ENCODE measurements around the gene UQCRH. TPM values are rescaled to one million over a fixed set of nuclear protein-coding genes. Genes with fewer than 3 reads are reported as not detected.

Gene UQCRH
- total and polyA plus RNA-seq, 2 of the 8 experiments (the other 6 are each of a cell fraction or from before 2014, with no cell fraction given): 626 to 1,112 TPM

DNA sequence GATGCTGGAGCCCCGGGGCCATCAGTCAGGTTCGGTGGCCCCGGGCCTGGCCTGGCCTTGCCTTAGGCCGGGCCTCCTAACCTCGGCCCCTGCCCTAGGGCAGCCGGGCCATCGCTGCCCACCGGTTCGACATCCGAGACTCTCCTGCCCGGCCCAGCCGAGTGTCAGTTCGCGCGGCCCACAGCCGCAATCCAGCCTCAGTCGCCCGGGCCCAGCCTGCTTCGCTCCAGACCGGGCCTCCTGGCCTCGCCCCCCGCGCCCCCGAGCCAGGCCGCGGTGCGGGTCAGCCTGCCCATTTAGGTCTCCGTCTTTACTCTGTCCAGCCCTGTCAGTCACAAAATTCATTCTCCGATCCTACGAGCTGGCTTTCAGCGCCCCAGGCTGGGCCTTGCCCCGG is 859 bp upstream of the UQCRH start:
- DNase-seq (ENCODE audit: low read depth in 1 of 2, low spot score in 2 of 2) (no peak), FAIRE-seq (no peak)
- 2% methylated on average over 27 of the region's 32 CpGs; no CpG with 5 or more reads in 1 of the 2 experiments for WGBS, 2 experiments (ENCODE audit: extremely low coverage in 1 of 2, insufficient coverage in 1 of 2, insufficient read length in 1 of 2, insufficient replicate concordance in 2 of 2, low coverage in 1 of 2, low lambda C conversion rate in 2 of 2, missing lambda C conversion rate in 1 of 2)
- no peak overlapping the region for H2AK5ac ChIP-seq (ENCODE audit: low read depth, low read length)
- peak overlapping the region; percentile 84 to 97 (median 90) for H3K4me3 ChIP-seq (ENCODE audit: extremely low read depth in 1 of 4, insufficient read depth in 2 of 4, low read depth in 3 of 4, low read length in 4 of 4)
- ChIA-PET POLR2A (ENCODE audit: partially characterized antibody) (interaction anchor here (0.6 to 33.1 kb wide), 23 partner anchors 8 to 111 kb away, joined by 3 to 689 read pairs (median 8); partner anchors contain the start of genes NSUN4 and RAD54L), CTCF (ENCODE audit: partially characterized antibody) (interaction anchor here (1.3 to 2.3 kb wide), 4 partner anchors 15 to 48 kb away, joined by 3 to 21 read pairs (median 7); partner anchors contain the start of gene NSUN4)
- no peak overlapping the region for H2BK12ac ChIP-seq (ENCODE audit: low read depth, low read length)
- TF ChIP-seq CBX5 (IDR thresholded peaks at IDR 0.05; ENCODE audit: low read depth, low read length) (no peak), KDM4A (IDR thresholded peaks at IDR 0.05; ENCODE audit: low read depth, low read length, severe bottlenecking) (peak; percentile 54), POLR2A (IDR thresholded peaks at IDR 0.05; ENCODE audit: control extremely low read depth in 1 of 2, low read depth in 2 of 2, low read length in 2 of 2) (no peak), RNF2 (IDR thresholded peaks at IDR 0.05; ENCODE audit: borderline replicate concordance, low read depth, low read length, missing control alignments, poor library complexity, severe bottlenecking) (no peak), SIX5 (IDR thresholded peaks at IDR 0.05; ENCODE audit: low read depth, low read length) (no peak), CEBPB (IDR thresholded peaks at IDR 0.05; ENCODE audit: low read depth, low read length) (no peak)
- TF ChIP-seq, protein P1, sequence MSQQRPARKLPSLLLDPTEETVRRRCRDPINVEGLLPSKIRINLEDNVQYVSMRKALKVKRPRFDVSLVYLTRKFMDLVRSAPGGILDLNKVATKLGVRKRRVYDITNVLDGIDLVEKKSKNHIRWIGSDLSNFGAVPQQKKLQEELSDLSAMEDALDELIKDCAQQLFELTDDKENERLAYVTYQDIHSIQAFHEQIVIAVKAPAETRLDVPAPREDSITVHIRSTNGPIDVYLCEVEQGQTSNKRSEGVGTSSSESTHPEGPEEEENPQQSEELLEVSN (IDR thresholded peaks at IDR 0.05): no peak
- peak overlapping the region; percentile 73 for H3K4ac ChIP-seq (replicated peaks; ENCODE audit: insufficient read length, low read depth, low read length)
- peak overlapping the region; percentile 66 for H4K8ac ChIP-seq (ENCODE audit: extremely low read depth, insufficient read depth, low read length)
- H3K23me2 ChIP-seq (ENCODE audit: low read depth, low read length): peaks cover 8% of the 10 kb centered on the region; the same call in 1 of the 2 replicates
- H3K79me2 ChIP-seq (ENCODE audit: control insufficient read depth in 1 of 2, insufficient read depth in 2 of 2, low read length in 2 of 2): peaks cover 35 to 82% of the 10 kb centered on the region in 2 experiments
- H3K79me1 ChIP-seq (ENCODE audit: low read depth, low read length): no peaks in the 10 kb centered on the region
- peaks cover 5 to 17% (median 12%) of the 10 kb centered on the region in 4 experiments for H3K4me1 ChIP-seq (replicated peaks in 1 of 4; ENCODE audit: control insufficient read depth in 3 of 4, insufficient read depth in 4 of 4, low read length in 3 of 4)
- H3K14ac ChIP-seq (ENCODE audit: insufficient read length): no peak overlapping the region
- peak overlapping the region; percentile 76 for H4K5ac ChIP-seq (ENCODE audit: insufficient read length, low read depth, low read length)
- peak overlapping the region; percentile 24 to 87 (median 80); a peak in 6 of 7 replicates for H3K9ac ChIP-seq (replicated peaks in 1 of 4; ENCODE audit: extremely low read depth in 1 of 4, low read depth in 3 of 4, low read length in 3 of 4)
- peak overlapping the region; percentile 71; the same call in 1 of the 2 replicates for H2BK5ac ChIP-seq (ENCODE audit: low read depth, low read length)
- H2BK20ac ChIP-seq (ENCODE audit: low read length): no peak overlapping the region
- peak overlapping the region; percentile 80 to 91 for H3K4me2 ChIP-seq (ENCODE audit: insufficient read depth in 1 of 2, low read depth in 2 of 2, low read length in 2 of 2)
- H3K23ac ChIP-seq (ENCODE audit: insufficient read length): no peak overlapping the region
- peak overlapping the region; percentile 42 for H3K56ac ChIP-seq (replicated peaks; ENCODE audit: insufficient read length, low read depth, low read length)
- no peak overlapping the region for H2BK15ac ChIP-seq (ENCODE audit: low read length)
- H3K18ac ChIP-seq (ENCODE audit: extremely low read depth, low read length): 0 out of 2 replicates have a peak overlapping the region, but pooled peaks have one; percentile 43
- H2AFZ ChIP-seq (ENCODE audit: low read length): no peak overlapping the region
- H3K27me3 ChIP-seq (replicated peaks in 1 of 4; ENCODE audit: control insufficient read depth in 3 of 4, extremely low read depth in 1 of 4, insufficient read depth in 3 of 4, low read length in 3 of 4): no peaks in the 10 kb centered on the region
- H4K20me1 ChIP-seq (replicated peaks in 1 of 2; ENCODE audit: control insufficient read depth in 1 of 2, insufficient read depth in 2 of 2, low read length in 2 of 2): peaks cover 3 to 6% of the 10 kb centered on the region in 2 experiments
- H3K36me3 ChIP-seq (ENCODE audit: control insufficient read depth in 2 of 4, insufficient read depth in 4 of 4, low read length in 3 of 4): peaks cover 0 to 9% (median 0%) of the 10 kb centered on the region in 4 experiments; a peak in 3 of 8 replicates
- peak overlapping the region; percentile 92; the same call in 1 of the 2 replicates for H3K27ac ChIP-seq (ENCODE audit: low read depth, low read length)
- no peak overlapping the region for H4K91ac ChIP-seq (replicated peaks; ENCODE audit: insufficient read length, low read length)
- H3K9me3 ChIP-seq (ENCODE audit: insufficient read depth in 2 of 2, low read depth in 1 of 2, low read length in 1 of 2): no peaks in the 10 kb centered on the region
- no peak overlapping the region for H2BK120ac ChIP-seq (replicated peaks; ENCODE audit: low read depth, low read length)
